GM23338 (cell line): Measurements from ENCODE around the gene R3HDM2. TPM values are rescaled to one million over a fixed set of nuclear protein-coding genes. Genes with fewer than 3 reads are reported as not detected.

Source experiments
- ATAC-seq: fragments of 200-7000 bp; cut with Tn5 transposase; 3 replicates; pipeline ENCODE4 v1.9.1; 2020
- DNase-seq: peaks from one replicate; pipeline ENCODE4 v3.0.0-alpha.2; 2015; ENCODE audit warnings: low spot score
- H2AFZ ChIP-seq: fragments of 200-600 bp; sonication (generic); 2 replicates; pipeline ENCODE4 v1.8.0; 2016; ENCODE audit warnings: antibody characterized with exemption, mild to moderate bottlenecking, moderate library complexity
- H3F3A ChIP-seq: fragments of 200-600 bp; sonication (generic); replicated peaks from 2 replicates; pipeline ENCODE4 v1.8.0; 2017; ENCODE audit warnings: antibody characterized with exemption, mixed run types, low read depth
- H3K27ac ChIP-seq: fragments of 200-600 bp; sonication (generic); 2 replicates; pipeline ENCODE4 v1.6.1; 2016; ENCODE audit warnings: low read depth
- H3K27me3 ChIP-seq: fragments of 200-600 bp; sonication (generic); 2 replicates; pipeline ENCODE4 v1.8.0; 2016; ENCODE audit warnings: mild to moderate bottlenecking, mixed run types, moderate library complexity; ENCODE audit not compliant: insufficient read depth
- H3K36me3 ChIP-seq: fragments of 200-600 bp; sonication (generic); 2 replicates; pipeline ENCODE4 v1.8.0; 2016; ENCODE audit warnings: mild to moderate bottlenecking; ENCODE audit not compliant: insufficient read depth
- H3K4me1 ChIP-seq: fragments of 200-600 bp; sonication (generic); 2 replicates; pipeline ENCODE4 v1.8.0; 2016; ENCODE audit warnings: mild to moderate bottlenecking, moderate library complexity; ENCODE audit not compliant: insufficient read depth
- H3K4me2 ChIP-seq: fragments of 200-600 bp; sonication (generic); 2 replicates; pipeline ENCODE4 v1.7.1; 2017; ENCODE audit warnings: mixed run types
- H3K4me3 ChIP-seq: fragments of 200-600 bp; sonication (generic); 2 replicates; pipeline ENCODE4 v1.6.1; 2016; ENCODE audit warnings: mixed run types
- H3K79me2 ChIP-seq: fragments of 200-600 bp; sonication (generic); replicated peaks from 2 replicates; pipeline ENCODE4 v1.8.0; 2017; ENCODE audit warnings: mild to moderate bottlenecking; ENCODE audit not compliant: insufficient read depth
- H3K9me2 ChIP-seq: fragments of 200-600 bp; sonication (generic); 2 replicates; pipeline ENCODE4 v1.8.0; 2017; ENCODE audit not compliant: insufficient read depth
- H4K20me1 ChIP-seq: fragments of 200-600 bp; sonication (generic); replicated peaks from 2 replicates; pipeline ENCODE4 v1.8.0; 2017; ENCODE audit warnings: mild to moderate bottlenecking; ENCODE audit not compliant: insufficient read depth
- H3K27ac Mint-ChIP-seq: 2 replicates; pipeline ENCODE4 v1.8.0; 2020; ENCODE audit warnings: inconsistent platforms, mild to moderate bottlenecking, moderate library complexity, mixed read lengths
- H3K27me3 Mint-ChIP-seq: 3 replicates; pipeline ENCODE4 v1.8.0; 2022; ENCODE audit warnings: low read depth, mild to moderate bottlenecking, moderate library complexity, mixed read lengths, inconsistent platforms; ENCODE audit not compliant: insufficient read depth, poor library complexity
- H3K36me3 Mint-ChIP-seq: 3 replicates; pipeline ENCODE4 v1.8.0; 2021; ENCODE audit warnings: low read depth, mild to moderate bottlenecking, inconsistent platforms, moderate library complexity, mixed read lengths
- H3K4me1 Mint-ChIP-seq: 3 replicates; pipeline ENCODE4 v1.8.0; 2020; ENCODE audit warnings: mild to moderate bottlenecking, inconsistent platforms, mixed read lengths
- H3K4me3 Mint-ChIP-seq: 3 replicates; pipeline ENCODE4 v1.8.0; 2021; ENCODE audit warnings: moderate library complexity, mild to moderate bottlenecking, inconsistent platforms, mixed read lengths
- H3K9me3 Mint-ChIP-seq: 3 replicates; pipeline ENCODE4 v1.8.0; 2020; ENCODE audit warnings: moderate library complexity, mild to moderate bottlenecking, inconsistent platforms, mixed read lengths
- CREB1 ChIP-seq: fragments of 250-450 bp; sonication (Bioruptor Pico); IDR thresholded peaks from 2 replicates; pipeline ENCODE4 v1.5.0; 2020; ENCODE audit warnings: low read depth, mild to moderate bottlenecking, moderate library complexity
- JUNB ChIP-seq: IDR thresholded peaks from one replicate; pipeline ENCODE4 v1.6.1; 2016; ENCODE audit warnings: antibody characterized with exemption; ENCODE audit not compliant: unreplicated experiment
- POLR2AphosphoS5 ChIP-seq: IDR thresholded peaks from 2 replicates; pipeline ENCODE4 v1.6.1; 2016; ENCODE audit warnings: antibody characterized with exemption, low read depth
- ZNF331 ChIP-seq: fragments of 250-450 bp; sonication (Bioruptor Pico); IDR thresholded peaks from 2 replicates; pipeline ENCODE4 v1.5.0; 2020; ENCODE audit warnings: low read depth, mild to moderate bottlenecking, moderate library complexity
- polyA plus RNA-seq: library from polyadenylated mRNA; unstranded; fragments of >200 nt; fragmentation: Nextera tagmentation; extraction: Ambion mirVana; gene quantifications from 2 replicates; pipeline ENCODE4 v1.2.1, GENCODE V29; 2016
- total RNA-seq: library from RNA; depleted of rRNA; stranded (reverse); fragments of >200 nt; shearing (Covaris generic); gene quantifications from 2 replicates; pipeline ENCODE4 v1.2.3, GENCODE V29; 2014
- TF ChIP-seq, protein P1 (sequence below): IDR thresholded peaks from 2 replicates; pipeline ENCODE4 v1.6.1; 2016; ENCODE audit warnings: antibody characterized with exemption
- TF ChIP-seq, protein P2 (sequence below): fragments of 250-450 bp; sonication (Bioruptor Pico); IDR thresholded peaks from 2 replicates; pipeline ENCODE4 v1.5.0; 2020; ENCODE audit warnings: mild to moderate bottlenecking, moderate library complexity

R3HDM2 gene
- total and polyA plus RNA-seq, 2 experiments from 2014 or later: 9.6 to 19.6 TPM

DNA sequence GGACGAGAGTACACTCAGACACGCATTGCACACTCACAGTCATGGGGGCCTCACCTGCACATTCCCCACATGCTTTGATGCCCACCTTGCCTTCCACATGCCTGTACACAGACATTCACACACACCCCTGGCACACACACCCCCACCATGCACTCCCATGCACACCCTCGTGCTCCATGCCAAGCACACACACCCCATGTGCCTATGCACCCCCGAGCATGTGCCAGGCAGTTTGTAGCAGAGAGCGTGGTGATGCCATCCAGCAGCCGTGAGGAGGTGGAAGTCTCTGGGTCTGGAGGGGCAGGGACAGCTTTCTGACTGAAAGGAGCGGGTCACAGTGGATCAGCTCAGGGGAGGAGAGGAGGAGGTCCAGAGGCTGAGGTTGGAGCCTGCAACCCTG, 224.9 kb downstream of the R3HDM2 start (continued):
- TF ChIP-seq, protein P1, sequence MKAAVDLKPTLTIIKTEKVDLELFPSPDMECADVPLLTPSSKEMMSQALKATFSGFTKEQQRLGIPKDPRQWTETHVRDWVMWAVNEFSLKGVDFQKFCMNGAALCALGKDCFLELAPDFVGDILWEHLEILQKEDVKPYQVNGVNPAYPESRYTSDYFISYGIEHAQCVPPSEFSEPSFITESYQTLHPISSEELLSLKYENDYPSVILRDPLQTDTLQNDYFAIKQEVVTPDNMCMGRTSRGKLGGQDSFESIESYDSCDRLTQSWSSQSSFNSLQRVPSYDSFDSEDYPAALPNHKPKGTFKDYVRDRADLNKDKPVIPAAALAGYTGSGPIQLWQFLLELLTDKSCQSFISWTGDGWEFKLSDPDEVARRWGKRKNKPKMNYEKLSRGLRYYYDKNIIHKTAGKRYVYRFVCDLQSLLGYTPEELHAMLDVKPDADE: no peak
- TF ChIP-seq JUNB (no peak), CREB1 (CRISPR knock-in tag) (no peak)
- TF ChIP-seq, protein P2, sequence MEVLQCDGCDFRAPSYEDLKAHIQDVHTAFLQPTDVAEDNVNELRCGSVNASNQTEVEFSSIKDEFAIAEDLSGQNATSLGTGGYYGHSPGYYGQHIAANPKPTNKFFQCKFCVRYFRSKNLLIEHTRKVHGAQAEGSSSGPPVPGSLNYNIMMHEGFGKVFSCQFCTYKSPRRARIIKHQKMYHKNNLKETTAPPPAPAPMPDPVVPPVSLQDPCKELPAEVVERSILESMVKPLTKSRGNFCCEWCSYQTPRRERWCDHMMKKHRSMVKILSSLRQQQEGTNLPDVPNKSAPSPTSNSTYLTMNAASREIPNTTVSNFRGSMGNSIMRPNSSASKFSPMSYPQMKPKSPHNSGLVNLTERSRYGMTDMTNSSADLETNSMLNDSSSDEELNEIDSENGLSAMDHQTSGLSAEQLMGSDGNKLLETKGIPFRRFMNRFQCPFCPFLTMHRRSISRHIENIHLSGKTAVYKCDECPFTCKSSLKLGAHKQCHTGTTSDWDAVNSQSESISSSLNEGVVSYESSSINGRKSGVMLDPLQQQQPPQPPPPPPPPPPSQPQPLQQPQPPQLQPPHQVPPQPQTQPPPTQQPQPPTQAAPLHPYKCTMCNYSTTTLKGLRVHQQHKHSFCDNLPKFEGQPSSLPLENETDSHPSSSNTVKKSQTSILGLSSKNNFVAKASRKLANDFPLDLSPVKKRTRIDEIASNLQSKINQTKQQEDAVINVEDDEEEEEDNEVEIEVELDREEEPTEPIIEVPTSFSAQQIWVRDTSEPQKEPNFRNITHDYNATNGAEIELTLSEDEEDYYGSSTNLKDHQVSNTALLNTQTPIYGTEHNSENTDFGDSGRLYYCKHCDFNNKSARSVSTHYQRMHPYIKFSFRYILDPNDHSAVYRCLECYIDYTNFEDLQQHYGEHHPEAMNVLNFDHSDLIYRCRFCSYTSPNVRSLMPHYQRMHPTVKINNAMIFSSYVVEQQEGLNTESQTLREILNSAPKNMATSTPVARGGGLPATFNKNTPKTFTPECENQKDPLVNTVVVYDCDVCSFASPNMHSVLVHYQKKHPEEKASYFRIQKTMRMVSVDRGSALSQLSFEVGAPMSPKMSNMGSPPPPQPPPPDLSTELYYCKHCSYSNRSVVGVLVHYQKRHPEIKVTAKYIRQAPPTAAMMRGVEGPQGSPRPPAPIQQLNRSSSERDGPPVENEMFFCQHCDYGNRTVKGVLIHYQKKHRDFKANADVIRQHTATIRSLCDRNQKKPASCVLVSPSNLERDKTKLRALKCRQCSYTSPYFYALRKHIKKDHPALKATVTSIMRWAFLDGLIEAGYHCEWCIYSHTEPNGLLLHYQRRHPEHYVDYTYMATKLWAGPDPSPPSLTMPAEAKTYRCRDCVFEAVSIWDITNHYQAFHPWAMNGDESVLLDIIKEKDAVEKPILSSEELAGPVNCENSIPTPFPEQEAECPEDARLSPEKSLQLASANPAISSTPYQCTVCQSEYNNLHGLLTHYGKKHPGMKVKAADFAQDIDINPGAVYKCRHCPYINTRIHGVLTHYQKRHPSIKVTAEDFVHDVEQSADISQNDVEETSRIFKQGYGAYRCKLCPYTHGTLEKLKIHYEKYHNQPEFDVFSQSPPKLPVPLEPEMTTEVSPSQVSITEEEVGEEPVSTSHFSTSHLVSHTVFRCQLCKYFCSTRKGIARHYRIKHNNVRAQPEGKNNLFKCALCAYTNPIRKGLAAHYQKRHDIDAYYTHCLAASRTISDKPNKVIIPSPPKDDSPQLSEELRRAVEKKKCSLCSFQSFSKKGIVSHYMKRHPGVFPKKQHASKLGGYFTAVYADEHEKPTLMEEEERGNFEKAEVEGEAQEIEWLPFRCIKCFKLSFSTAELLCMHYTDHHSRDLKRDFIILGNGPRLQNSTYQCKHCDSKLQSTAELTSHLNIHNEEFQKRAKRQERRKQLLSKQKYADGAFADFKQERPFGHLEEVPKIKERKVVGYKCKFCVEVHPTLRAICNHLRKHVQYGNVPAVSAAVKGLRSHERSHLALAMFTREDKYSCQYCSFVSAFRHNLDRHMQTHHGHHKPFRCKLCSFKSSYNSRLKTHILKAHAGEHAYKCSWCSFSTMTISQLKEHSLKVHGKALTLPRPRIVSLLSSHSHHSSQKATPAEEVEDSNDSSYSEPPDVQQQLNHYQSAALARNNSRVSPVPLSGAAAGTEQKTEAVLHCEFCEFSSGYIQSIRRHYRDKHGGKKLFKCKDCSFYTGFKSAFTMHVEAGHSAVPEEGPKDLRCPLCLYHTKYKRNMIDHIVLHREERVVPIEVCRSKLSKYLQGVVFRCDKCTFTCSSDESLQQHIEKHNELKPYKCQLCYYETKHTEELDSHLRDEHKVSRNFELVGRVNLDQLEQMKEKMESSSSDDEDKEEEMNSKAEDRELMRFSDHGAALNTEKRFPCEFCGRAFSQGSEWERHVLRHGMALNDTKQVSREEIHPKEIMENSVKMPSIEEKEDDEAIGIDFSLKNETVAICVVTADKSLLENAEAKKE (CRISPR knock-in tag): no peak

DNA sequence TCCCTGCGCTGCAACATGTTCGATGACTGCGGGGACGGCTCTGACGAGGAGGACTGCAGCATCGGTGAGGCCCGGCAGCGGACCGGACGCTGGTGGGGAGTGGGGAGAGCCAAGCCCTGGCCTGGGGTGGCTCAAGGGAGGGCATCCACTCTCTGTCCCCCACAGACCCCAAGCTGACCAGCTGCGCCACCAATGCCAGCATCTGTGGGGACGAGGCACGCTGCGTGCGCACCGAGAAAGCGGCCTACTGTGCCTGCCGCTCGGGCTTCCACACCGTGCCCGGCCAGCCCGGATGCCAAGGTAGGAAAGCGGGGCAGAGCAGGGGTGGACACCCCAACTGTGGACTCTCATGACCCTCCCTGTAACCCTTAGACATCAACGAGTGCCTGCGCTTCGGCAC, 225.7 kb downstream of the R3HDM2 start:
- Histone ChIP-seq H4K20me1 (no peaks in the 10 kb centered on the region; the same call in 1 of the 2 replicates), H3K36me3 (peaks cover 19% of the 10 kb centered on the region), H3K4me3 (no peak overlapping the region), H3F3A (no peaks in the 10 kb centered on the region), H3K27me3 (no peaks in the 10 kb centered on the region), H2AFZ (no peak overlapping the region), H3K79me2 (no peaks in the 10 kb centered on the region), H3K4me2 (no peak overlapping the region), H3K9me2 (no peaks in the 10 kb centered on the region), H3K27ac (no peak overlapping the region), H3K4me1 (no peaks in the 10 kb centered on the region)
- DNase-seq (no peak), ATAC-seq (no peak)
- Mint-ChIP-seq H3K36me3 (peaks cover 86% of the 10 kb centered on the region), H3K4me3 (no peak overlapping the region), H3K27ac (no peak overlapping the region), H3K27me3 (peaks cover 18% of the 10 kb centered on the region), H3K9me3 (no peaks in the 10 kb centered on the region; the same call in 2 of the 3 replicates), H3K4me1 (no peaks in the 10 kb centered on the region)
- TF ChIP-seq ZNF331 (CRISPR knock-in tag) (no peak), POLR2AphosphoS5 (peak; percentile 14; the same call in 1 of the 2 replicates)
